ENCODE results near the gene RBM11. TPM values are rescaled to one million over a fixed set of nuclear protein-coding genes. Genes with fewer than 3 reads are reported as not detected.

RBM11 gene
- total and polyA plus RNA-seq, 2 donors (not counting 3 experiments of a cell fraction or from before 2014, with no cell fraction given): not detected

DNA sequence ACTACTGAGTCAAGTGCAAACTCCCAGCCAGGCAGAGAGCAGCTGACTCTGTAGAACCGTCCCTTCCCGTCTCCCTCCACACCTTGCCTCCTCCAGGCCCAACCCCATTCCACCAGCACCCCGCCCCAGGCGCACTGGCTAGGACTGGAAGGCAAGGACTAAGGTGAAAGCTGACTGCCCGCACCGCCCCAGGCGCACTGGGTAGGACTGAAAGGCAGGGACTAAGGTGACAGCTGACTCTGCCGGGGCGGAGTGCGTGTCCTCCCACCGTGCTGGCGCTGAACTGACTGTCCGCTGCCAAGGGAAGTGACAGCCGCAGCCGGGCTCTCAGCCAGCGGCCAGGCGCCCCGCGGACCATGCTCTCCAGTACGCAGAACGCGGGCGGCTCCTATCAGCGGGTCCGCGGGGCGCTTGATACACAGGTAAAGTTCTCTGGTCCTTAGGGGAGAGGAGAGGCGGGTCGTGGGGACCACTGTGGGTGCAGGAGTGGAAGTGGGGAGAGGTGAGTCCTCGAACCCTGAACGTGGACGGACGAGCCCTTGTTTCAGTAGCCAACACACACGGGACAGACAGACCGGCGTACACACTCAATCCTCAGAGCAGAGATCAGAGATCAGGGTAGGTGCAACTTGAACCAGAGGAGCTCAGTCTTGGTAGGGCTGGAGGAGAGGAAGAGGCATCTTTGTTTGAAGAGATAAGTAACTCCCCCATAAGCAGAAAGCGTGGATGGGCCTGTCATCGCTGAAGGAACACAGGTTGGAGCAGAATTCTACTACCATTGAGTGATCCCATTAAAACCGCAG is 58.0 kb downstream of the RBM11 start:
- Histone ChIP-seq H3K27ac (ENCODE audit: insufficient read depth, low read depth, low read length) (no peak overlapping the region), H3K4me3 (replicated peaks in 1 of 3; ENCODE audit: insufficient read depth in 1 of 3, low read depth in 1 of 3, low read length in 3 of 3) (no peak overlapping the region), H3K4me2 (ENCODE audit: insufficient read depth, low read length) (no peak overlapping the region), H3K36me3 (ENCODE audit: control insufficient read depth in 2 of 2, extremely low read depth in 1 of 2, insufficient read depth in 2 of 2, low read length in 2 of 2) (no peaks in the 10 kb centered on the region), H3K79me2 (ENCODE audit: control insufficient read depth, insufficient read depth, low read length) (no peaks in the 10 kb centered on the region), H3K27me3 (ENCODE audit: control insufficient read depth in 2 of 2, insufficient read depth in 2 of 2, low read length in 2 of 2) (peaks cover 6 to 7% of the 10 kb centered on the region in 2 experiments), H3K9me1 (replicated peaks; ENCODE audit: control insufficient read depth, extremely low read depth, insufficient read depth, low read length) (no peaks in the 10 kb centered on the region), H3K9ac (replicated peaks; ENCODE audit: extremely low read depth, insufficient read depth, low read length) (no peak overlapping the region), H3K4me1 (ENCODE audit: control insufficient read depth, extremely low read depth, insufficient read depth, low read length) (no peaks in the 10 kb centered on the region), H3K9me3 (replicated peaks; ENCODE audit: control insufficient read depth, insufficient read depth, low read length) (no peaks in the 10 kb centered on the region), H4K20me1 (replicated peaks; ENCODE audit: control insufficient read depth, extremely low read depth, insufficient read depth, low read length) (no peaks in the 10 kb centered on the region), H2AFZ (ENCODE audit: low read depth, low read length) (peak overlapping the region; percentile 18)
- BruUV-seq (replicated peaks): no TSS peak
- dilution Hi-C loops (cut with MboI; ENCODE audit: extremely low pct_ligation_motif_present, low sequenced_read_pairs): no loop called here
- FAIRE-seq: no peak
- ChIA-PET POLR2A (no interaction called here), CTCF (interaction anchor here (1.2 kb wide), 1 partner anchor 9 kb away, joined by 3 read pairs; no protein-coding TSS in a partner anchor)
- intact Hi-C loops (cut with micrococcal nuclease): no loop called here
- TF ChIP-seq, protein P1, sequence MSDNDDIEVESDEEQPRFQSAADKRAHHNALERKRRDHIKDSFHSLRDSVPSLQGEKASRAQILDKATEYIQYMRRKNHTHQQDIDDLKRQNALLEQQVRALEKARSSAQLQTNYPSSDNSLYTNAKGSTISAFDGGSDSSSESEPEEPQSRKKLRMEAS (IDR thresholded peaks at IDR 0.05; ENCODE audit: insufficient read depth, insufficient read length): no peak
- TF ChIP-seq GATA2 (IDR thresholded peaks at IDR 0.05; ENCODE audit: insufficient read depth, insufficient read length, low read depth, low read length) (no peak), POLR2AphosphoS5 (IDR thresholded peaks at IDR 0.05; ENCODE audit: insufficient read depth, low read depth, low read length) (no peak), POLR2A (IDR thresholded peaks at IDR 0.05; ENCODE audit: low read depth, low read length) (no peak), FOS (IDR thresholded peaks at IDR 0.05; ENCODE audit: borderline replicate concordance, insufficient read depth, low read length) (no peak)
- no peak for DNase-seq (ENCODE audit: low read depth, low spot score)

DNA sequence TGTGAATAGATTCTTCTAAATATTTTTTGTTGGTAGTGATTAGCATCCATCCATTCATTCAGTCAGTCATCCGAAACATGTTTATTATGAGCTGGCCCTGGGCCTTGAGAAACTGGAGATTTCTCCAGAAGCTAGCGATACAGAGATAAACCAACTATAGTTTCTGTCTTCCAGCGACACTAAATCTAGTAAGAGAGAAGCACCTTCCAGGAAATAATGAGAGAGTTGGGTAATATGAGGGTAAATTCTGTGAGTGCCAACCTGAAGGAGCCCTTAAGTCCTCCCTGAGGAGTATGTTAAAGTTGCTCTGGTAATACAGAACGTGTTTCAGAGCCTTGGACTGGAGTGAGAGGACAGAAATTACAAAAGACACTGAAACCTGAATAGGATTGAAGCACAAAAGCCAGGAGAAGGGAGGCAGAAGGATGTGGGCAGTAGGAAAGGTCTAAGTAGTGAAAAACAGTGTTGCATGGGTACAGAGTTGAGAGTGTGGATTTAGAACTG is 59.8 kb downstream of the RBM11 start:
- ChIA-PET POLR2A (no interaction called here), CTCF (no interaction called here)
- H3K27me3 ChIP-seq (ENCODE audit: control insufficient read depth in 2 of 2, insufficient read depth in 2 of 2, low read length in 2 of 2): peaks cover 6 to 7% of the 10 kb centered on the region in 2 experiments
- DNase-seq (ENCODE audit: low read depth, low spot score) (no peak), FAIRE-seq (no peak)
- no peak overlapping the region for H3K4me3 ChIP-seq (replicated peaks in 1 of 3; ENCODE audit: insufficient read depth in 1 of 3, low read depth in 1 of 3, low read length in 3 of 3)
- no peaks in the 10 kb centered on the region for H3K36me3 ChIP-seq (ENCODE audit: control insufficient read depth in 2 of 2, extremely low read depth in 1 of 2, insufficient read depth in 2 of 2, low read length in 2 of 2)
- dilution Hi-C loops (cut with MboI; ENCODE audit: extremely low pct_ligation_motif_present, low sequenced_read_pairs) (no loop called here), intact Hi-C loops (cut with micrococcal nuclease) (no loop called here)
- H3K9me3 ChIP-seq (replicated peaks; ENCODE audit: control insufficient read depth, insufficient read depth, low read length): no peaks in the 10 kb centered on the region
- no peaks in the 10 kb centered on the region for H3K79me2 ChIP-seq (ENCODE audit: control insufficient read depth, insufficient read depth, low read length)
- no peaks in the 10 kb centered on the region for H4K20me1 ChIP-seq (replicated peaks; ENCODE audit: control insufficient read depth, extremely low read depth, insufficient read depth, low read length)
- no peaks in the 10 kb centered on the region for H3K4me1 ChIP-seq (ENCODE audit: control insufficient read depth, extremely low read depth, insufficient read depth, low read length)
- no TSS peak for BruUV-seq (replicated peaks)
- H2AFZ ChIP-seq (ENCODE audit: low read depth, low read length): no peak overlapping the region
- no peak overlapping the region for H3K9ac ChIP-seq (replicated peaks; ENCODE audit: extremely low read depth, insufficient read depth, low read length)
- H3K9me1 ChIP-seq (replicated peaks; ENCODE audit: control insufficient read depth, extremely low read depth, insufficient read depth, low read length): no peaks in the 10 kb centered on the region
- no peak overlapping the region for H3K27ac ChIP-seq (ENCODE audit: insufficient read depth, low read depth, low read length)
- H3K4me2 ChIP-seq (ENCODE audit: insufficient read depth, low read length): no peak overlapping the region
- TF ChIP-seq POLR2A (IDR thresholded peaks at IDR 0.05; ENCODE audit: low read depth, low read length): no peak
- TF ChIP-seq, protein P2, sequence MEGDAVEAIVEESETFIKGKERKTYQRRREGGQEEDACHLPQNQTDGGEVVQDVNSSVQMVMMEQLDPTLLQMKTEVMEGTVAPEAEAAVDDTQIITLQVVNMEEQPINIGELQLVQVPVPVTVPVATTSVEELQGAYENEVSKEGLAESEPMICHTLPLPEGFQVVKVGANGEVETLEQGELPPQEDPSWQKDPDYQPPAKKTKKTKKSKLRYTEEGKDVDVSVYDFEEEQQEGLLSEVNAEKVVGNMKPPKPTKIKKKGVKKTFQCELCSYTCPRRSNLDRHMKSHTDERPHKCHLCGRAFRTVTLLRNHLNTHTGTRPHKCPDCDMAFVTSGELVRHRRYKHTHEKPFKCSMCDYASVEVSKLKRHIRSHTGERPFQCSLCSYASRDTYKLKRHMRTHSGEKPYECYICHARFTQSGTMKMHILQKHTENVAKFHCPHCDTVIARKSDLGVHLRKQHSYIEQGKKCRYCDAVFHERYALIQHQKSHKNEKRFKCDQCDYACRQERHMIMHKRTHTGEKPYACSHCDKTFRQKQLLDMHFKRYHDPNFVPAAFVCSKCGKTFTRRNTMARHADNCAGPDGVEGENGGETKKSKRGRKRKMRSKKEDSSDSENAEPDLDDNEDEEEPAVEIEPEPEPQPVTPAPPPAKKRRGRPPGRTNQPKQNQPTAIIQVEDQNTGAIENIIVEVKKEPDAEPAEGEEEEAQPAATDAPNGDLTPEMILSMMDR (IDR thresholded peaks at IDR 0.05; ENCODE audit: extremely low read depth in 1 of 2, insufficient read depth in 1 of 2, low read depth in 1 of 2, low read length in 2 of 2): no peak
- TF ChIP-seq, protein P1 (IDR thresholded peaks at IDR 0.05; ENCODE audit: insufficient read depth, insufficient read length): no peak
- TF ChIP-seq FOS (IDR thresholded peaks at IDR 0.05; ENCODE audit: borderline replicate concordance, insufficient read depth, low read length): no peak
- TF ChIP-seq POLR2AphosphoS5 (IDR thresholded peaks at IDR 0.05; ENCODE audit: insufficient read depth, low read depth, low read length): no peak
- no peak for TF ChIP-seq JUN (IDR thresholded peaks at IDR 0.05; ENCODE audit: borderline replicate concordance, insufficient read depth, insufficient read length, low read depth)
- TF ChIP-seq EZH2 (IDR thresholded peaks at IDR 0.05; ENCODE audit: borderline replicate concordance, low read depth, low read length, severe bottlenecking): no peak
- TF ChIP-seq GATA2 (IDR thresholded peaks at IDR 0.05; ENCODE audit: insufficient read depth, insufficient read length, low read depth, low read length): no peak
- TF ChIP-seq MYC (IDR thresholded peaks at IDR 0.05; ENCODE audit: low read depth, low read length): no peak
